Ectodermal cell (in vitro differentiated cells): ENCODE measurements around the gene BMP8B.
"Not testable (repeated sequence)": the region's sequence is repeated elsewhere in the genome, so short reads cannot be mapped to it uniquely, and the experiment has no call there.

Source experiments
- H3K27ac ChIP-seq: 2 replicates; pipeline ENCODE4 v1.7.0; 2013; ENCODE audit warnings: mild to moderate bottlenecking, low read depth, low read length; ENCODE audit not compliant: insufficient read depth, poor library complexity, severe bottlenecking
- H3K27me3 ChIP-seq: 2 replicates; pipeline ENCODE4 v1.7.0; 2013; ENCODE audit warnings: mild to moderate bottlenecking, low read length; ENCODE audit not compliant: insufficient read depth, control insufficient read depth, poor library complexity, severe bottlenecking
- H3K36me3 ChIP-seq: one replicate; pipeline ENCODE4 v1.7.0; 2013; ENCODE audit warnings: low read length; ENCODE audit not compliant: control insufficient read depth, insufficient read depth
- H3K4me1 ChIP-seq: one replicate; pipeline ENCODE4 v1.7.0; 2013; ENCODE audit warnings: low read length; ENCODE audit not compliant: control insufficient read depth, insufficient read depth
- H3K4me3 ChIP-seq: 2 replicates; pipeline ENCODE4 v1.7.0; 2013; ENCODE audit warnings: low read depth, low read length, control low read depth; ENCODE audit not compliant: insufficient read depth
- H3K9me3 ChIP-seq: 2 replicates; pipeline ENCODE4 v1.7.0; 2013; ENCODE audit warnings: mild to moderate bottlenecking, low read length, moderate library complexity; ENCODE audit not compliant: control insufficient read depth
- WGBS, 2 experiments: methylation state at CpG; one replicate each; pipeline ENCODE4 v1.1.7; 2013; ENCODE audit warnings: missing lambda C conversion rate in 2 of 2; 5-methylcytosine and 5-hydroxymethylcytosine counted together

BMP8B gene

GRCh38 chr1:39778463-39779099, 10.1 kb downstream of the BMP8B start:
- H3K27me3 ChIP-seq, result peaks cover 12% of the 10 kb centered on the region
- H3K27ac ChIP-seq, H3K9me3 ChIP-seq, H3K36me3 ChIP-seq, H3K4me3 ChIP-seq, H3K4me1 ChIP-seq: not testable (repeated sequence)
- 92 to 95% methylated on average over 10 to 12 of the region's 12 CpGs for WGBS, 2 experiments

GRCh38 chr1:39777896-39778295, 10.8 kb downstream of the BMP8B start:
- not testable (repeated sequence) for H3K4me1 ChIP-seq, H3K27me3 ChIP-seq, H3K27ac ChIP-seq, H3K4me3 ChIP-seq, H3K36me3 ChIP-seq, H3K9me3 ChIP-seq
- 89 to 96% methylated on average over 13 of the region's 17 CpGs for WGBS, 2 experiments

GRCh38 chr1:39777306-39777705, 11.4 kb downstream of the BMP8B start:
- Histone ChIP-seq H3K9me3 (no peaks in the 10 kb centered on the region), H3K4me3 (no peak overlapping the region), H3K4me1 (no peaks in the 10 kb centered on the region), H3K36me3 (no peaks in the 10 kb centered on the region), H3K27me3 (peaks cover 3% of the 10 kb centered on the region), H3K27ac (no peak overlapping the region)
- WGBS, 2 experiments, result 89 to 93% methylated on average over 4 of the region's 4 CpGs

GRCh38 chr1:39776886-39777285, 11.8 kb downstream of the BMP8B start:
- no peak overlapping the region for H3K27ac ChIP-seq
- no peaks in the 10 kb centered on the region for H3K4me1 ChIP-seq
- 94 to 95% methylated on average over 4 of the region's 4 CpGs for WGBS, 2 experiments
- H3K27me3 ChIP-seq, result peaks cover 1% of the 10 kb centered on the region
- no peaks in the 10 kb centered on the region for H3K36me3 ChIP-seq
- no peak overlapping the region for H3K4me3 ChIP-seq
- H3K9me3 ChIP-seq, result no peaks in the 10 kb centered on the region

GRCh38 chr1:39776400-39776713, 12.3 kb downstream of the BMP8B start:
- H3K4me3 ChIP-seq, result no peak overlapping the region
- H3K9me3 ChIP-seq, result no peaks in the 10 kb centered on the region
- no peak overlapping the region for H3K27ac ChIP-seq
- WGBS, 2 experiments, result 92 to 95% methylated on average over 12 of the region's 12 CpGs
- no peaks in the 10 kb centered on the region for H3K4me1 ChIP-seq
- no peaks in the 10 kb centered on the region for H3K36me3 ChIP-seq
- peaks cover 2% of the 10 kb centered on the region for H3K27me3 ChIP-seq

- not testable (repeated sequence) for H3K36me3 ChIP-seq, H3K27me3 ChIP-seq, H3K27ac ChIP-seq, H3K4me1 ChIP-seq, H3K9me3 ChIP-seq, H3K4me3 ChIP-seq
- 81 to 86% methylated on average over 8 to 9 of the region's 20 CpGs for WGBS, 2 experiments
Observed at GRCh38 chr1:39775676-39776399, 12.8 kb downstream of the BMP8B start.

GRCh38 chr1:39775141-39775540, 13.5 kb downstream of the BMP8B start:
- 92 to 93% methylated on average over 11 of the region's 11 CpGs for WGBS, 2 experiments

GRCh38 chr1:39773369-39773979, 15.2 kb downstream of the BMP8B start:
- peaks cover 17% of the 10 kb centered on the region for H3K27me3 ChIP-seq
- WGBS, 2 experiments, result 90% methylated on average over 2 of the region's 23 CpGs; no CpG with 5 or more reads in 1 of the 2 experiments
- not testable (repeated sequence) for H3K4me1 ChIP-seq

More at GRCh38 chr1:39775141-39775540, 13.5 kb downstream of the BMP8B start:
- peaks cover 11% of the 10 kb centered on the region for H3K27me3 ChIP-seq
- H3K9me3 ChIP-seq, H3K4me1 ChIP-seq, H3K27ac ChIP-seq, H3K4me3 ChIP-seq, H3K36me3 ChIP-seq: not testable (repeated sequence)

GRCh38 chr1:39771022-39771532, 17.6 kb downstream of the BMP8B start, which contains the start of gene OXCT2:
OXCT2 (minus strand) TSS chr1:39771348; CDS start chr1:39771255, 93 bp downstream.
- not testable (repeated sequence) for H3K9me3 ChIP-seq, H3K4me1 ChIP-seq, H3K36me3 ChIP-seq, H3K27ac ChIP-seq, H3K4me3 ChIP-seq
- H3K27me3 ChIP-seq, result peaks cover 17% of the 10 kb centered on the region
- WGBS, 2 experiments, result 4 to 5% methylated on average over 35 to 43 of the region's 57 CpGs

More at GRCh38 chr1:39773369-39773979, 15.2 kb downstream of the BMP8B start:
- H3K4me3 ChIP-seq, H3K9me3 ChIP-seq, H3K27ac ChIP-seq, H3K36me3 ChIP-seq: not testable (repeated sequence)
